GM23338 (cell line): ENCODE measurements around the gene TPO. TPM values are rescaled to one million over a fixed set of nuclear protein-coding genes. Genes with fewer than 3 reads are reported as not detected.

Experiments
- ATAC-seq: fragments of 200-7000 bp; cut with Tn5 transposase; 3 replicates; pipeline ENCODE4 v1.9.1; 2020
- DNase-seq: peaks from one replicate; pipeline ENCODE4 v3.0.0-alpha.2; 2015; ENCODE audit warnings: low spot score
- H2AFZ ChIP-seq: fragments of 200-600 bp; sonication (generic); 2 replicates; pipeline ENCODE4 v1.8.0; 2016; ENCODE audit warnings: antibody characterized with exemption, mild to moderate bottlenecking, moderate library complexity
- H3F3A ChIP-seq: fragments of 200-600 bp; sonication (generic); replicated peaks from 2 replicates; pipeline ENCODE4 v1.8.0; 2017; ENCODE audit warnings: antibody characterized with exemption, mixed run types, low read depth
- H3K27ac ChIP-seq: fragments of 200-600 bp; sonication (generic); 2 replicates; pipeline ENCODE4 v1.6.1; 2016; ENCODE audit warnings: low read depth
- H3K27me3 ChIP-seq: fragments of 200-600 bp; sonication (generic); 2 replicates; pipeline ENCODE4 v1.8.0; 2016; ENCODE audit warnings: mild to moderate bottlenecking, mixed run types, moderate library complexity; ENCODE audit not compliant: insufficient read depth
- H3K36me3 ChIP-seq: fragments of 200-600 bp; sonication (generic); 2 replicates; pipeline ENCODE4 v1.8.0; 2016; ENCODE audit warnings: mild to moderate bottlenecking; ENCODE audit not compliant: insufficient read depth
- H3K4me1 ChIP-seq: fragments of 200-600 bp; sonication (generic); 2 replicates; pipeline ENCODE4 v1.8.0; 2016; ENCODE audit warnings: mild to moderate bottlenecking, moderate library complexity; ENCODE audit not compliant: insufficient read depth
- H3K4me2 ChIP-seq: fragments of 200-600 bp; sonication (generic); 2 replicates; pipeline ENCODE4 v1.7.1; 2017; ENCODE audit warnings: mixed run types
- H3K4me3 ChIP-seq: fragments of 200-600 bp; sonication (generic); 2 replicates; pipeline ENCODE4 v1.6.1; 2016; ENCODE audit warnings: mixed run types
- H3K79me2 ChIP-seq: fragments of 200-600 bp; sonication (generic); replicated peaks from 2 replicates; pipeline ENCODE4 v1.8.0; 2017; ENCODE audit warnings: mild to moderate bottlenecking; ENCODE audit not compliant: insufficient read depth
- H3K9me2 ChIP-seq: fragments of 200-600 bp; sonication (generic); 2 replicates; pipeline ENCODE4 v1.8.0; 2017; ENCODE audit not compliant: insufficient read depth
- H4K20me1 ChIP-seq: fragments of 200-600 bp; sonication (generic); replicated peaks from 2 replicates; pipeline ENCODE4 v1.8.0; 2017; ENCODE audit warnings: mild to moderate bottlenecking; ENCODE audit not compliant: insufficient read depth
- H3K27ac Mint-ChIP-seq: 2 replicates; pipeline ENCODE4 v1.8.0; 2020; ENCODE audit warnings: inconsistent platforms, mild to moderate bottlenecking, moderate library complexity, mixed read lengths
- H3K27me3 Mint-ChIP-seq: 3 replicates; pipeline ENCODE4 v1.8.0; 2022; ENCODE audit warnings: low read depth, mild to moderate bottlenecking, moderate library complexity, mixed read lengths, inconsistent platforms; ENCODE audit not compliant: insufficient read depth, poor library complexity
- H3K36me3 Mint-ChIP-seq: 3 replicates; pipeline ENCODE4 v1.8.0; 2021; ENCODE audit warnings: low read depth, mild to moderate bottlenecking, inconsistent platforms, moderate library complexity, mixed read lengths
- H3K4me1 Mint-ChIP-seq: 3 replicates; pipeline ENCODE4 v1.8.0; 2020; ENCODE audit warnings: mild to moderate bottlenecking, inconsistent platforms, mixed read lengths
- H3K4me3 Mint-ChIP-seq: 3 replicates; pipeline ENCODE4 v1.8.0; 2021; ENCODE audit warnings: moderate library complexity, mild to moderate bottlenecking, inconsistent platforms, mixed read lengths
- H3K9me3 Mint-ChIP-seq: 3 replicates; pipeline ENCODE4 v1.8.0; 2020; ENCODE audit warnings: moderate library complexity, mild to moderate bottlenecking, inconsistent platforms, mixed read lengths
- CREB1 ChIP-seq: fragments of 250-450 bp; sonication (Bioruptor Pico); IDR thresholded peaks from 2 replicates; pipeline ENCODE4 v1.5.0; 2020; ENCODE audit warnings: low read depth, mild to moderate bottlenecking, moderate library complexity
- EZH2 ChIP-seq: fragments of 200-600 bp; sonication (generic); IDR thresholded peaks from one replicate; pipeline ENCODE4 v1.8.0; 2017; ENCODE audit warnings: antibody characterized with exemption, mild to moderate bottlenecking, low read depth; ENCODE audit not compliant: unreplicated experiment
- EZH2phosphoT487 ChIP-seq: fragments of 200-600 bp; sonication (generic); IDR thresholded peaks from one replicate; pipeline ENCODE4 v1.8.1; 2018; ENCODE audit warnings: antibody characterized with exemption; ENCODE audit not compliant: unreplicated experiment
- JUNB ChIP-seq: IDR thresholded peaks from one replicate; pipeline ENCODE4 v1.6.1; 2016; ENCODE audit warnings: antibody characterized with exemption; ENCODE audit not compliant: unreplicated experiment
- NANOG ChIP-seq: IDR thresholded peaks from 2 replicates; pipeline ENCODE4 v1.6.1; 2016; ENCODE audit warnings: antibody characterized with exemption, borderline replicate concordance
- POLR2AphosphoS5 ChIP-seq: IDR thresholded peaks from 2 replicates; pipeline ENCODE4 v1.6.1; 2016; ENCODE audit warnings: antibody characterized with exemption, low read depth
- STAT1 ChIP-seq: IDR thresholded peaks from one replicate; pipeline ENCODE4 v1.6.1; 2016; ENCODE audit warnings: antibody characterized with exemption; ENCODE audit not compliant: unreplicated experiment
- ZNF114 ChIP-seq: fragments of 250-450 bp; sonication (Bioruptor Pico); IDR thresholded peaks from 2 replicates; pipeline ENCODE4 v1.5.0; 2020; ENCODE audit warnings: mild to moderate bottlenecking, moderate library complexity
- ZNF331 ChIP-seq: fragments of 250-450 bp; sonication (Bioruptor Pico); IDR thresholded peaks from 2 replicates; pipeline ENCODE4 v1.5.0; 2020; ENCODE audit warnings: low read depth, mild to moderate bottlenecking, moderate library complexity
- polyA plus RNA-seq: library from polyadenylated mRNA; unstranded; fragments of >200 nt; fragmentation: Nextera tagmentation; extraction: Ambion mirVana; gene quantifications from 2 replicates; pipeline ENCODE4 v1.2.1, GENCODE V29; 2016
- total RNA-seq: library from RNA; depleted of rRNA; stranded (reverse); fragments of >200 nt; shearing (Covaris generic); gene quantifications from 2 replicates; pipeline ENCODE4 v1.2.3, GENCODE V29; 2014
- TF ChIP-seq, protein P1 (sequence below): IDR thresholded peaks from 2 replicates; pipeline ENCODE4 v1.6.1; 2016; ENCODE audit warnings: antibody characterized with exemption
- TF ChIP-seq, protein P2 (sequence below), 2 experiments: fragments of 200-600 bp in 1 of 2; sonication (generic) in 1 of 2; conservative IDR thresholded peaks; 2 replicates each; pipeline versions ENCODE4 v1.5.1 to v1.6.1; 2016 to 2017; ENCODE audit warnings: antibody characterized with exemption in 2 of 2, low read depth in 2 of 2, mild to moderate bottlenecking in 2 of 2, moderate library complexity in 1 of 2
- TF ChIP-seq, protein P3 (sequence below): IDR thresholded peaks from one replicate; pipeline ENCODE4 v1.6.1; 2018; ENCODE audit warnings: antibody characterized with exemption; ENCODE audit not compliant: unreplicated experiment
- TF ChIP-seq, protein P4 (sequence below): fragments of 250-450 bp; sonication (Bioruptor Pico); IDR thresholded peaks from 2 replicates; pipeline ENCODE4 v1.5.0; 2020; ENCODE audit warnings: mild to moderate bottlenecking, moderate library complexity

The TPO gene
- total and polyA plus RNA-seq, 2 experiments from 2014 or later, result 0.74 TPM; not detected in 1

DNA sequence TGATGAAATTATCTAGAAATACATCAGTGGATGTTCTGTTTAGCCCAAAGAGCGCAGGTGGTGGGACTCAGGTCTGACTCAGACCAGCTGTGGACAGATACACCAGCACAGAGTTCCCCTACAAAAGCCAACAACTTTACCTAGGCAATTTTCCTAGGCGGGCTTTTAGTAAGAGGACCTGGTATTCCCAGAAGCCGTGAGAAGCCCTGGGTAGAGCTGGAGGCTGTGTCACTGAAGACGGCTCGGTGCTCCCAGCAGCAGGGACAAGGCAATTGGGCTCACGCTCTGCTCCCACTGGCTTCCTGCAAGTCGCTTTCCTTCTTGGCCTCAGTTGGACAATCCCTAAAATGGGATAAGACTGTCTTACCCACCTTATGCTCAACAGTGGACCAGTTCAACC lies 41.1 kb downstream of the TPO start (continued):
- TF ChIP-seq JUNB, result no peak

DNA sequence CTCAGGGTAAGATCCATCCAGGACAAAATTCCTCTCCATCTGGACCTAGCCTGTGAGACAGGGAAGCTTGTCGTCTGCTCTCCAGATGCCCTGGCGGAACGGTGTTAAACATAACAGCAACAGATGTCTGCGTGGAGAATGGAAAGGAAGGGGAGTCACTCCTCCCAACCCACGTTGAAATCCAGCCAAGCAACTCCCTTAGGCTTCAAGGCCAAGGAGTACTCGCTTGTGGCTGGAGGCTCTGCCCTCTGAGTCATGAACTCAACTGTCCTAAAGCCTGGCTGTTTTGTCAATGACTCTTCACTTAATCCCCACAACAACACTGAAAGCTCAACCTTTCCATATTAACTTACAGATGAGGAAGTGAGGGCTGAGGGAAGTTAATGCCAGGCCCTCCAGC lies 42.2 kb downstream of the TPO start:
- DNase-seq, result no peak
- Mint-ChIP-seq H3K36me3 (no peaks in the 10 kb centered on the region), H3K27me3 (peaks cover 4% of the 10 kb centered on the region), H3K27ac (no peak overlapping the region), H3K4me1 (peaks cover 2% of the 10 kb centered on the region; the same call in 1 of the 3 replicates), H3K9me3 (peaks cover 21% of the 10 kb centered on the region; the same call in 2 of the 3 replicates), H3K4me3 (no peak overlapping the region)
- ATAC-seq, result no peak
- Histone ChIP-seq H3K4me1 (no peaks in the 10 kb centered on the region), H4K20me1 (no peaks in the 10 kb centered on the region), H3K79me2 (no peaks in the 10 kb centered on the region), H3K27ac (no peak overlapping the region), H2AFZ (no peak overlapping the region), H3K4me3 (no peak overlapping the region), H3K27me3 (no peaks in the 10 kb centered on the region), H3K36me3 (no peaks in the 10 kb centered on the region), H3K4me2 (no peak overlapping the region), H3F3A (peaks cover 15% of the 10 kb centered on the region), H3K9me2 (no peaks in the 10 kb centered on the region)
- TF ChIP-seq ZNF114 (CRISPR knock-in tag) (no peak), EZH2 (no peak), STAT1 (no peak), POLR2AphosphoS5 (no peak), EZH2phosphoT487 (no peak), CREB1 (CRISPR knock-in tag) (no peak), NANOG (no peak), JUNB (no peak), ZNF331 (CRISPR knock-in tag) (no peak)
- TF ChIP-seq, protein P1, sequence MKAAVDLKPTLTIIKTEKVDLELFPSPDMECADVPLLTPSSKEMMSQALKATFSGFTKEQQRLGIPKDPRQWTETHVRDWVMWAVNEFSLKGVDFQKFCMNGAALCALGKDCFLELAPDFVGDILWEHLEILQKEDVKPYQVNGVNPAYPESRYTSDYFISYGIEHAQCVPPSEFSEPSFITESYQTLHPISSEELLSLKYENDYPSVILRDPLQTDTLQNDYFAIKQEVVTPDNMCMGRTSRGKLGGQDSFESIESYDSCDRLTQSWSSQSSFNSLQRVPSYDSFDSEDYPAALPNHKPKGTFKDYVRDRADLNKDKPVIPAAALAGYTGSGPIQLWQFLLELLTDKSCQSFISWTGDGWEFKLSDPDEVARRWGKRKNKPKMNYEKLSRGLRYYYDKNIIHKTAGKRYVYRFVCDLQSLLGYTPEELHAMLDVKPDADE, result no peak
- TF ChIP-seq, protein P2, sequence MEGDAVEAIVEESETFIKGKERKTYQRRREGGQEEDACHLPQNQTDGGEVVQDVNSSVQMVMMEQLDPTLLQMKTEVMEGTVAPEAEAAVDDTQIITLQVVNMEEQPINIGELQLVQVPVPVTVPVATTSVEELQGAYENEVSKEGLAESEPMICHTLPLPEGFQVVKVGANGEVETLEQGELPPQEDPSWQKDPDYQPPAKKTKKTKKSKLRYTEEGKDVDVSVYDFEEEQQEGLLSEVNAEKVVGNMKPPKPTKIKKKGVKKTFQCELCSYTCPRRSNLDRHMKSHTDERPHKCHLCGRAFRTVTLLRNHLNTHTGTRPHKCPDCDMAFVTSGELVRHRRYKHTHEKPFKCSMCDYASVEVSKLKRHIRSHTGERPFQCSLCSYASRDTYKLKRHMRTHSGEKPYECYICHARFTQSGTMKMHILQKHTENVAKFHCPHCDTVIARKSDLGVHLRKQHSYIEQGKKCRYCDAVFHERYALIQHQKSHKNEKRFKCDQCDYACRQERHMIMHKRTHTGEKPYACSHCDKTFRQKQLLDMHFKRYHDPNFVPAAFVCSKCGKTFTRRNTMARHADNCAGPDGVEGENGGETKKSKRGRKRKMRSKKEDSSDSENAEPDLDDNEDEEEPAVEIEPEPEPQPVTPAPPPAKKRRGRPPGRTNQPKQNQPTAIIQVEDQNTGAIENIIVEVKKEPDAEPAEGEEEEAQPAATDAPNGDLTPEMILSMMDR (conservative IDR thresholded peaks at IDR 0.05; ENCODE audit: low read depth in 2 of 2), result no peak
- TF ChIP-seq, protein P3, sequence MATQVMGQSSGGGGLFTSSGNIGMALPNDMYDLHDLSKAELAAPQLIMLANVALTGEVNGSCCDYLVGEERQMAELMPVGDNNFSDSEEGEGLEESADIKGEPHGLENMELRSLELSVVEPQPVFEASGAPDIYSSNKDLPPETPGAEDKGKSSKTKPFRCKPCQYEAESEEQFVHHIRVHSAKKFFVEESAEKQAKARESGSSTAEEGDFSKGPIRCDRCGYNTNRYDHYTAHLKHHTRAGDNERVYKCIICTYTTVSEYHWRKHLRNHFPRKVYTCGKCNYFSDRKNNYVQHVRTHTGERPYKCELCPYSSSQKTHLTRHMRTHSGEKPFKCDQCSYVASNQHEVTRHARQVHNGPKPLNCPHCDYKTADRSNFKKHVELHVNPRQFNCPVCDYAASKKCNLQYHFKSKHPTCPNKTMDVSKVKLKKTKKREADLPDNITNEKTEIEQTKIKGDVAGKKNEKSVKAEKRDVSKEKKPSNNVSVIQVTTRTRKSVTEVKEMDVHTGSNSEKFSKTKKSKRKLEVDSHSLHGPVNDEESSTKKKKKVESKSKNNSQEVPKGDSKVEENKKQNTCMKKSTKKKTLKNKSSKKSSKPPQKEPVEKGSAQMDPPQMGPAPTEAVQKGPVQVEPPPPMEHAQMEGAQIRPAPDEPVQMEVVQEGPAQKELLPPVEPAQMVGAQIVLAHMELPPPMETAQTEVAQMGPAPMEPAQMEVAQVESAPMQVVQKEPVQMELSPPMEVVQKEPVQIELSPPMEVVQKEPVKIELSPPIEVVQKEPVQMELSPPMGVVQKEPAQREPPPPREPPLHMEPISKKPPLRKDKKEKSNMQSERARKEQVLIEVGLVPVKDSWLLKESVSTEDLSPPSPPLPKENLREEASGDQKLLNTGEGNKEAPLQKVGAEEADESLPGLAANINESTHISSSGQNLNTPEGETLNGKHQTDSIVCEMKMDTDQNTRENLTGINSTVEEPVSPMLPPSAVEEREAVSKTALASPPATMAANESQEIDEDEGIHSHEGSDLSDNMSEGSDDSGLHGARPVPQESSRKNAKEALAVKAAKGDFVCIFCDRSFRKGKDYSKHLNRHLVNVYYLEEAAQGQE, result no peak
- TF ChIP-seq, protein P4, sequence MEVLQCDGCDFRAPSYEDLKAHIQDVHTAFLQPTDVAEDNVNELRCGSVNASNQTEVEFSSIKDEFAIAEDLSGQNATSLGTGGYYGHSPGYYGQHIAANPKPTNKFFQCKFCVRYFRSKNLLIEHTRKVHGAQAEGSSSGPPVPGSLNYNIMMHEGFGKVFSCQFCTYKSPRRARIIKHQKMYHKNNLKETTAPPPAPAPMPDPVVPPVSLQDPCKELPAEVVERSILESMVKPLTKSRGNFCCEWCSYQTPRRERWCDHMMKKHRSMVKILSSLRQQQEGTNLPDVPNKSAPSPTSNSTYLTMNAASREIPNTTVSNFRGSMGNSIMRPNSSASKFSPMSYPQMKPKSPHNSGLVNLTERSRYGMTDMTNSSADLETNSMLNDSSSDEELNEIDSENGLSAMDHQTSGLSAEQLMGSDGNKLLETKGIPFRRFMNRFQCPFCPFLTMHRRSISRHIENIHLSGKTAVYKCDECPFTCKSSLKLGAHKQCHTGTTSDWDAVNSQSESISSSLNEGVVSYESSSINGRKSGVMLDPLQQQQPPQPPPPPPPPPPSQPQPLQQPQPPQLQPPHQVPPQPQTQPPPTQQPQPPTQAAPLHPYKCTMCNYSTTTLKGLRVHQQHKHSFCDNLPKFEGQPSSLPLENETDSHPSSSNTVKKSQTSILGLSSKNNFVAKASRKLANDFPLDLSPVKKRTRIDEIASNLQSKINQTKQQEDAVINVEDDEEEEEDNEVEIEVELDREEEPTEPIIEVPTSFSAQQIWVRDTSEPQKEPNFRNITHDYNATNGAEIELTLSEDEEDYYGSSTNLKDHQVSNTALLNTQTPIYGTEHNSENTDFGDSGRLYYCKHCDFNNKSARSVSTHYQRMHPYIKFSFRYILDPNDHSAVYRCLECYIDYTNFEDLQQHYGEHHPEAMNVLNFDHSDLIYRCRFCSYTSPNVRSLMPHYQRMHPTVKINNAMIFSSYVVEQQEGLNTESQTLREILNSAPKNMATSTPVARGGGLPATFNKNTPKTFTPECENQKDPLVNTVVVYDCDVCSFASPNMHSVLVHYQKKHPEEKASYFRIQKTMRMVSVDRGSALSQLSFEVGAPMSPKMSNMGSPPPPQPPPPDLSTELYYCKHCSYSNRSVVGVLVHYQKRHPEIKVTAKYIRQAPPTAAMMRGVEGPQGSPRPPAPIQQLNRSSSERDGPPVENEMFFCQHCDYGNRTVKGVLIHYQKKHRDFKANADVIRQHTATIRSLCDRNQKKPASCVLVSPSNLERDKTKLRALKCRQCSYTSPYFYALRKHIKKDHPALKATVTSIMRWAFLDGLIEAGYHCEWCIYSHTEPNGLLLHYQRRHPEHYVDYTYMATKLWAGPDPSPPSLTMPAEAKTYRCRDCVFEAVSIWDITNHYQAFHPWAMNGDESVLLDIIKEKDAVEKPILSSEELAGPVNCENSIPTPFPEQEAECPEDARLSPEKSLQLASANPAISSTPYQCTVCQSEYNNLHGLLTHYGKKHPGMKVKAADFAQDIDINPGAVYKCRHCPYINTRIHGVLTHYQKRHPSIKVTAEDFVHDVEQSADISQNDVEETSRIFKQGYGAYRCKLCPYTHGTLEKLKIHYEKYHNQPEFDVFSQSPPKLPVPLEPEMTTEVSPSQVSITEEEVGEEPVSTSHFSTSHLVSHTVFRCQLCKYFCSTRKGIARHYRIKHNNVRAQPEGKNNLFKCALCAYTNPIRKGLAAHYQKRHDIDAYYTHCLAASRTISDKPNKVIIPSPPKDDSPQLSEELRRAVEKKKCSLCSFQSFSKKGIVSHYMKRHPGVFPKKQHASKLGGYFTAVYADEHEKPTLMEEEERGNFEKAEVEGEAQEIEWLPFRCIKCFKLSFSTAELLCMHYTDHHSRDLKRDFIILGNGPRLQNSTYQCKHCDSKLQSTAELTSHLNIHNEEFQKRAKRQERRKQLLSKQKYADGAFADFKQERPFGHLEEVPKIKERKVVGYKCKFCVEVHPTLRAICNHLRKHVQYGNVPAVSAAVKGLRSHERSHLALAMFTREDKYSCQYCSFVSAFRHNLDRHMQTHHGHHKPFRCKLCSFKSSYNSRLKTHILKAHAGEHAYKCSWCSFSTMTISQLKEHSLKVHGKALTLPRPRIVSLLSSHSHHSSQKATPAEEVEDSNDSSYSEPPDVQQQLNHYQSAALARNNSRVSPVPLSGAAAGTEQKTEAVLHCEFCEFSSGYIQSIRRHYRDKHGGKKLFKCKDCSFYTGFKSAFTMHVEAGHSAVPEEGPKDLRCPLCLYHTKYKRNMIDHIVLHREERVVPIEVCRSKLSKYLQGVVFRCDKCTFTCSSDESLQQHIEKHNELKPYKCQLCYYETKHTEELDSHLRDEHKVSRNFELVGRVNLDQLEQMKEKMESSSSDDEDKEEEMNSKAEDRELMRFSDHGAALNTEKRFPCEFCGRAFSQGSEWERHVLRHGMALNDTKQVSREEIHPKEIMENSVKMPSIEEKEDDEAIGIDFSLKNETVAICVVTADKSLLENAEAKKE (CRISPR knock-in tag), result no peak
